ENCODE data around the gene PRPF19.
A peak's percentile ranks its signal among the peaks of the same experiment; 100 is the strongest.

PRPF19 gene

DNA sequence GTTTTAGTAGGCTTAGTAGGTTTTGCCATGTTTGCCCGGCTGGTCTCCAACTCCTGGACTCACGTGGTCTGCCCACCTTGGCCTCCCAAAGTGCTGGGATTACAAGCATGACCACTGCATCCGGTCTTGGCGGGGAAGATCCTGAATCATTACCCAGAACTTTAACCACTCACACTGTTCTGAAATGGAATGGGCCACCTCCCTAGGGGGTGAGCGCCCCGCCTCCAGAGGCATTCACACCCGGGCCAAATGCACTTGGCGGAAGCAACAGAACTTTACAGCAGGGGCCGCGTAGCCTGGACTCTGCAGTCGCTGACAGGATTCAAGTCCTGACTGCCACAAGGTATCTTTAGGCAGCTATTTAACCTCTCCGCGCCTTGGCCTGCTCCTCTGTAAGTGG lies 59.1 kb downstream of the PRPF19 start:
- TF ChIP-seq, protein P1, sequence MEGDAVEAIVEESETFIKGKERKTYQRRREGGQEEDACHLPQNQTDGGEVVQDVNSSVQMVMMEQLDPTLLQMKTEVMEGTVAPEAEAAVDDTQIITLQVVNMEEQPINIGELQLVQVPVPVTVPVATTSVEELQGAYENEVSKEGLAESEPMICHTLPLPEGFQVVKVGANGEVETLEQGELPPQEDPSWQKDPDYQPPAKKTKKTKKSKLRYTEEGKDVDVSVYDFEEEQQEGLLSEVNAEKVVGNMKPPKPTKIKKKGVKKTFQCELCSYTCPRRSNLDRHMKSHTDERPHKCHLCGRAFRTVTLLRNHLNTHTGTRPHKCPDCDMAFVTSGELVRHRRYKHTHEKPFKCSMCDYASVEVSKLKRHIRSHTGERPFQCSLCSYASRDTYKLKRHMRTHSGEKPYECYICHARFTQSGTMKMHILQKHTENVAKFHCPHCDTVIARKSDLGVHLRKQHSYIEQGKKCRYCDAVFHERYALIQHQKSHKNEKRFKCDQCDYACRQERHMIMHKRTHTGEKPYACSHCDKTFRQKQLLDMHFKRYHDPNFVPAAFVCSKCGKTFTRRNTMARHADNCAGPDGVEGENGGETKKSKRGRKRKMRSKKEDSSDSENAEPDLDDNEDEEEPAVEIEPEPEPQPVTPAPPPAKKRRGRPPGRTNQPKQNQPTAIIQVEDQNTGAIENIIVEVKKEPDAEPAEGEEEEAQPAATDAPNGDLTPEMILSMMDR (IDR thresholded peaks at IDR 0.05; ENCODE audit: low read depth, low read length) = no peak
- DNase-seq (ENCODE audit: extremely low read depth, low read depth) = no peak

GRCh38 chr11:60845338-60845737 lies 61.0 kb downstream of the PRPF19 start:
- DNase-seq (ENCODE audit: extremely low read depth, low read depth) = no peak
- TF ChIP-seq, protein P1 (IDR thresholded peaks at IDR 0.05; ENCODE audit: low read depth, low read length) = no peak

DNA sequence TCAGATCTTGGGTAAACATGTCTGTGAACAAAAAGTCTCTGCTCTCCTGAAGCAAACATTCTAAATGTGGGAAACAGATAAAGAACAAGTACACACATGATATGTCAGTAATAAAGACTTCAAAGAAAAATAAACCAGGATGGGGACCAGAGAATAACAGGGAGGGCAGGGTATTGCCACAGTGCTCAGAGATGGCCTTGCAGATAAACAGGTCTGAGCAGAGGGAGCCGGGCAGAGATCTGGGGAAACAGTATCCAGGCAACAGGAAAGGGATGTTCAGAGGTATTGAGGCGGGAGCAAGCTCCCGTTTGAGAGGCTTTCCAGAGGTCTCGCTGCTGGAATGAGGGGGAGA lies 61.5 kb downstream of the PRPF19 start:
- TF ChIP-seq, protein P1 (IDR thresholded peaks at IDR 0.05; ENCODE audit: low read depth, low read length) = no peak
- DNase-seq (ENCODE audit: extremely low read depth, low read depth) = no peak

DNA sequence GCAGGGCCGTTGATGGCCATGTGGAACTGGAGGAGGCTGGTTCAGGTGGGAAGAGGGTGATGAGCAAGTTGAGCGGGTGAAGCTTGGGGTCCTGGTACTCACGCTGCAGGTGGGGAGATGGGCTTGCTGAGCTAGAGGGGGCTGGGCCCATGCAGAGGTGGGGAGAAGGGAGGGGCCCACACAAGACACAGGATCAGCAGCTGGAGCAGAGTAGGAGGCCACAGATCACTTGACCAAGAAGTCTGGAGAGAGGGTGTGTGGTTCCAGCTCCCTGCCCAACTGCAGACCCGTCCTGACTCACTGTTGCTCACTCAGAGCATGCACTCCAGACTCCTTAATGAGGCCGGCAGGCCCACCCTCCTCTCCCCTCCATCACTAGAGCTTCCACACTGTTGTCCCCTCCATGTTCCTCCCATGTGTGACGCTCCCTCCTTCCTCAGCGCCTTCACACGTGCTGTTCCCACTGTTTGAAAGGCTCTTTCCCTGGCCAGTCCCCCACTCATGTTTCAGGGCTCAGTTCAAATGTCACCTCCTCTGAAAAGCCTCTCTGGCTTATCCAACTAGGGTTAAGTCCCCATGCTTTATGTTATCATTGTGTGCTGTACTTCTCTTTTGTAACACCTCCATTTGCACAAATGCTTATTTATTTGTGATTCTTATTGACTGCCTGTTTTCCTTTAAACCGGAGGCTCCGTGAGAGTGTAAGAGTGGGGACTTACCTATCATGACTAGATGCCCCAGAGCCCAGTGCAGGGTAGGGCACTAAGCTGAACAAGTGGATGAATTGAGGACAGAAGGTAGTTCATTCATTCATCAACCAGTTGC lies 62.1 kb downstream of the PRPF19 start:
- DNase-seq (ENCODE audit: extremely low read depth, low read depth) = no peak
- TF ChIP-seq, protein P1 (IDR thresholded peaks at IDR 0.05; ENCODE audit: low read depth, low read length) = no peak

DNA sequence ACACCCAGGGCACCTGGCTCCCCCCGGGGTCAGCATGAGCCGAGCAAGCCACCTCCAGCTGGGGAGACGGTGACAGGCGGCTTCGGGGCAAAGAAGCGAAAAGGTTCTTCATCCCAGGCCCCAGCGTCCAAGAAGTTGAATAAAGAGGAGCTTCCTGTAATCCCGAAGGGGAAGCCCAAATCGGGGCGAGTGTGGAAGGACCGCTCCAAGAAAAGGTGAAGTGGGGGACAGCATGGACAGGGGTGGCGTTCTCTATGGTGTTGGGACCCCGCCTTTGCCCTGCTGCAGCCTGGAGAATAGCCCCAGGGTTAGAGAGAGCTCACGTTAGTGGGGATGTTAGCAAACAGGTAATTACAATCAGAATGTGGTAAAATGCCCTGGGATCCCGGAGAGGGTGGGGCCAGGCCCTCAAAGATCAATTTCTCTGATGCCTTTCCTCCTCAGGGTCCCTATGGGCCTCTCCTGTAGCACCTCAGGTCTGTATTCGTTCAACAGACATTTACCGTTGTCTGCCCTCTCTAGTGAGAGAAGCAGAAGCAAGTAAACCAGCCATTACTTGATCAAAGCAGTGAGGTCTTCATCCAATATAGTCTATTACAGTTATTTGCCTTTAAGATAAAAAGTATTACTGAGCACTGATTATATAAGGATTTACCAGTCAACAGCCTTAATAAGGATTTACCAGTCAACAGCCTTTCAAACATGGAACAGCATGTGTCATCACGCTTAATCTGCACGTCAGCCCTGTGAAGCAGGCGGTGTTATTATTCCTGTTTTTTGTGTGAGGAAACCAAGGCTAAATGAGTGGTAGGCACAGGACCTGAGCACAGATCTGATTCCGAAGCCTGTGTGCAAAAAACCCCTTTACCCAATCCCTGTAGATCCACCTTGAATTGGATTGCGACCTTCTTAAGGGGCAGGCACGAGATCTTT lies 63.5 kb downstream of the PRPF19 start:
- DNase-seq (ENCODE audit: extremely low read depth, low read depth) = no peak
- TF ChIP-seq, protein P1 (IDR thresholded peaks at IDR 0.05; ENCODE audit: low read depth, low read length) = no peak

DNA sequence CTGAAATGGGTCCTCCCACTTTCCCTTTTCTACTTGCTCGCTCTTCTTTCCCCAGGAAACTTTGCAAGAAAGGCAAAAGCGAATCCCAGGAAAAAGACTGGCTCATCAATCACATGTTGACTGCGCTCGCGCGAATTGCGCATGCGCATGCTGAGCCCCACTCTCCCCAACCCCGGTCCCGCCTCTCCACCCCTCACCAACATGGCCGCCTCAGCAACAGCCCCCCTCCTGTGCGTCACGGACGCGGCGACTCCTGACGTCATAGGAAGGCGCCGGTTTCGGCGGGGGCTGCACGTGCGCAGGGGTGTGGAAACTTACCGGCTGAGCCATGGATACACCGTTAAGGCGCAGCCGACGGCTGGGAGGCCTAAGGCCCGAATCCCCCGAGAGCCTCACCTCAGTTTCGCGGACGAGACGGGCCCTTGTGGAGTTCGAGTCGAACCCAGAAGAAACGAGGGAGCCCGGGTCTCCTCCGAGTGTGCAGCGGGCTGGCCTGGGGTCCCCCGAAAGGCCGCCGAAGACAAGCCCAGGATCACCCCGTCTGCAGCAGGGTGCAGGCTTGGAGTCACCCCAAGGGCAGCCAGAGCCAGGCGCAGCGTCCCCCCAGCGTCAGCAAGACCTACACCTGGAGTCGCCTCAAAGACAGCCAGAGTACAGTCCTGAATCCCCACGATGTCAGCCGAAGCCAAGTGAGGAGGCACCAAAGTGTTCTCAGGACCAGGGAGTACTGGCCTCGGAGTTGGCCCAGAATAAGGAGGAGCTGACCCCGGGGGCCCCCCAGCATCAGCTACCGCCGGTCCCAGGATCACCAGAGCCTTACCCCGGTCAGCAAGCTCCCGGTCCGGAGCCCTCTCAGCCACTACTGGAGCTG lies 64.4 kb downstream of the PRPF19 start, which contains the start of gene CCDC86:
TSS of gene CCDC86 (plus strand) at position 317 of the 871 bp plus-strand sequence. CDS start at position 329, 12 bp downstream.
- TF ChIP-seq, protein P1 (IDR thresholded peaks at IDR 0.05; ENCODE audit: low read depth, low read length) = no peak
- DNase-seq (ENCODE audit: extremely low read depth, low read depth) = peak; percentile 90
